GM19397 (cell line): ENCODE results near the gene SPANXB1.
"Not testable (repeated sequence)": the region's sequence is repeated elsewhere in the genome, so short reads cannot be mapped to it uniquely, and the experiment has no call there.

Experiments
- ATAC-seq: cut with Tn5 transposase; IDR thresholded peaks from one replicate; pipeline ENCODE4 v1.9.1; 2021; ENCODE audit warnings: mild to moderate bottlenecking, moderate library complexity; ENCODE audit not compliant: unreplicated experiment

The SPANXB1 gene

GRCh38 chrX:141002568-141002967, at the start of gene SPANXB1:
Gene SPANXB1, plus strand, starts transcription at chrX:141002594. Its CDS starts 100 bp downstream, at chrX:141002694.
- not testable (repeated sequence) for ATAC-seq

- no peak for ATAC-seq
Observed at GRCh38 chrX:140967036-140967435, 35.4 kb upstream of the SPANXB1 start.

GRCh38 chrX:140971099-140971795, 31.1 kb upstream of the SPANXB1 start:
- ATAC-seq = no peak

GRCh38 chrX:140975472-140975871, 26.9 kb upstream of the SPANXB1 start:
- no peak for ATAC-seq

DNA sequence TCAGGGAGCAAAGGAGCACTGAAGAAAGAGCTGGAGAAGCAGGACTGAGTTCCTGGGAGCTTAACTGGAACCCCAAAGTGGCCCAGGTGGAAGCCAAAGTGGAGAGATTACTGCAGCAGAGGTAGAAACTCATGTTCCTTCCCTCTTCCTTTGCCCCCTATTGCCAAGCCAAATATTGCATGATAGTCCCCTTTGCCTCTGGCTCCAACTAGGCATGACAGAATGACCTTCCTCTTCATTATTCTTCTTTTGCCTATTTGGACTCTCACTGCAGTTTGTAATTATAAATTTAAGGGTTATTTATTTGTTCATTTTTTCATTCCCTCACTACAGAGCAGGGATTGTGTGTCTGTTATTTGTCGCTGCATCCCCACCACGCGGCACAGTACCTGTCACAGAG, 22.1 kb upstream of the SPANXB1 start:
- no peak for ATAC-seq

DNA sequence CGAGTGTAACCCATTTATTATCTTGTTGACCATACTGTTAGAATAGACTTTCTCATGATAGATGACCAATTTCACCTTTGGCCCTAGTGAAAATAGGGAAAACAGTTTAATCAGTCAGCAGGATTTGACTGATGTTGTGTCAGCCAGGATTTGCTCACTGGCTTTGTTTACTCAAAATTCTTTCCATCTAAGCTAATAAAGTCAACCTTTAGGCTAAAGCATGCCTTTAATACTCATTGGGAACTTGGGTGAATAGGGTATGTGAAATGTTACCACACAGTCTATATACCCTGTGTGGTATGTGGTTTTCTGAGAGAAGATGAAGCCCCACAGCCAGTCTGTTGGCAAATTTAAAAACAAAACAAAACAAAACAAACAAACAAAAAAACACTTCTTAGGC, 18.7 kb upstream of the SPANXB1 start:
- no peak for ATAC-seq

GRCh38 chrX:141005243-141005642, 2.8 kb downstream of the SPANXB1 start:
- ATAC-seq = not testable (repeated sequence)

DNA sequence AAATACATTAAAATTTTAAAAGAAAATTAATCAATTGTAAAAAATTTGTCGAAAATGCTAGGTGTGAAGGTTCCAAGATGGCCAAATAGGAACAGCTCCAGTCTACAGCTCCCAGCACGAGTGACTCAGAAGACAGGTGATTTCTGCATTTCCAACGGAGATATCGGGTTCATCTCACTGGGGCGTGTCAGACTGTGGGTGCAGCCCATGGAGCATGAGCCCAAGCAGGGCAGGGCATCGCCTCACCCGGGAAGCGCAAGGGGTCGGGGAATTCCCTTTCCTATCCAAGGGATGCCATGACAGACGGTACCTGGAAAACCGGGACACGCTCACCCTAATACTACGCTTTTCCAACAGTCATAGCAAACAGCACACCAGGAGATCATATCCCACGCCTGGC, 41.9 kb downstream of the SPANXB1 start:
- not testable (repeated sequence) for ATAC-seq

DNA sequence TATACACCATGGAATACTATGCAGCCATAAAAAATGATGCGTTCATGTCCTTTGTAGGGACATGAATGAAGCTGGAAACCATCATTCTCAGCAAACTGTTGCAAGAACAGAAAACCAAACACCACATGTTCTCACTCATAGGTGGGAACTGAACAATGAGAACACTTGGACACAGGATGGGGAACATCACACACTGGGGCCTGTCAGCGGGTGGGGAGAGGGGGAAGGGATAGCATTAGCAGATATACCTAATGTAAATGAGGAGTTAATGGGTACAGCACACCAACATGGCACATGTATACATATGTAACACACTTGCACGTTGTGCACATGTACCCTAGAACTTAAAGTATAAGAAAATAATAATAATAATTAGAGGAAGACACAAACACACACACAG, 47.5 kb downstream of the SPANXB1 start:
- not testable (repeated sequence) for ATAC-seq

DNA sequence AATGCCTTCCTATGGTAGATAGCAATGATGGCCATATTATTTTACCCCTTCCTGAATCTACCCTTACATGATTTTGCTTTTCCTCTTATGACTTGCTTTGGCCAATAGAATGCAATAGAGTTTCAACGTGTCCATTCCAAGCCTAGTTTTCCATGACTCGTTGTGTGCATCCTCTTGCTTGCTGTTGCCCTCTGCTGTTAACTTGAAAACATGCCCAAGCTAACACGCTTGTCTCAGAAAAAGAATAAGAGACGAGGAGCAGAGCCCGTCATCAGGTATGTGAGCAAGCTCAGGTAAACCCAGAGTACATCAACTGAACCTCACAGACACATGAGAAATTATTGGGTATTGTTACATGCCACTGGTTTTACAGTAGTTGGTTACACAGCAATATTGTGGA, 49.7 kb downstream of the SPANXB1 start:
- not testable (repeated sequence) for ATAC-seq
